EH (cell line): Measurements from ENCODE around the gene MBNL1.

Source experiments
- DNase-seq: peaks from one replicate; pipeline ENCODE4 v3.0.0-alpha.2; 2015; ENCODE audit warnings: low read depth

MBNL1 gene

GRCh38 chr3:152298393-152299248 lies 29.9 kb downstream of the MBNL1 start:
- DNase-seq: peak; percentile 96

DNA sequence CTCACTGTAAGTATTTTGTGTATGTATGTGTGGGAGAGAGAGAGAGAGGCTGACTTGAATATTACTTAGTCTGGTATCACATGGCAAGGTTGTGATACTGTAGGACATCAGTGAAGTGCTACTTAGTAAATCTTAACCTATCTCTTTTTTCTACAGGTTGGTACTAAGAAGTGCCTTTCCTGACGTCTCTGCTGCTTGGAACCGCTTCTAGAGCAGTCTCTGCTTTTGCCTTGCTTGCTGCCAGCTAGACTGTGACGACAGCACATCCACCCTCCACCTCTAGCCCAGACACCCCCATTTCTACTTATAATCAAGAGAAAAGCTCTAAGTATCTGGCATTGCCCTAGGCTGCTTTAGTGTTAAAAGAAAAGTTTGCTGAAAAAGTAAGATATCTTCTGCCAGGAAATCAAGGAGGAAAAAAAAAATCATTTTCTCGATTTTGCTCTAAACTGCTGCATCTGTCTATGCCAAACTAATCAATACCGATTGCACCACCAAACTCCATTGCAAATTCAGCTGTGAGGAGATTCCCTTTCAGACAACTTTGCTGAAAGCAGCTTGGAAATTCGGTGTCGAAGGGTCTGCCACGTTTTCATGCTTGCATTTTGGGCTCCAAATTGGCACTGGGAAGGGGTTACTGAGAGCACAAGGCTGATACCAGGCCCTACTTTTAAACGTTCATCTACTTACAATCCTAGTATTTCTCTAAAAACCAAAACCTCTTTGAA lies 30.7 kb downstream of the MBNL1 start:
- DNase-seq: no peak

- no peak for DNase-seq
Measured at GRCh38 chr3:152300029-152300731, 31.5 kb downstream of the MBNL1 start.

DNA sequence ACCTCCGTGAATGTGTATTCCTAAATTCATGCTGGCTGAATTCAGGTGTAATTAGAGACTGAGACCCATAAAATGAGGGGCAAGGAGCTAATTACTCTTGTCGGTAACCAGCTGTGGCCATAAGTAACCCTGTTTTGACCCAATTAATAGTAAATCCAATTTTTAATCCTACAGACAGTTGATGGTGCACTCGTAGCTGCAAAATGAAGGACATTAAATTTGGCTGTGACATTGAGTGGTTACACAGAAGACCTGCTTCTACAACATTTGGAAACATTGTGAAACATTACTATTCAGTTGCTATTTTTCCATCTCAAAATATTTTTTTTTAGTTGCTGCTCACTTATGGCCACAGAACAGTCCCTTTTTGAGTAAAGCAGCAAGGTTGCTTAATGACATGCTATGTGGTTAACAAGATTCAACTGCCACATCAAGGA lies 33.0 kb downstream of the MBNL1 start:
- no peak for DNase-seq

DNA sequence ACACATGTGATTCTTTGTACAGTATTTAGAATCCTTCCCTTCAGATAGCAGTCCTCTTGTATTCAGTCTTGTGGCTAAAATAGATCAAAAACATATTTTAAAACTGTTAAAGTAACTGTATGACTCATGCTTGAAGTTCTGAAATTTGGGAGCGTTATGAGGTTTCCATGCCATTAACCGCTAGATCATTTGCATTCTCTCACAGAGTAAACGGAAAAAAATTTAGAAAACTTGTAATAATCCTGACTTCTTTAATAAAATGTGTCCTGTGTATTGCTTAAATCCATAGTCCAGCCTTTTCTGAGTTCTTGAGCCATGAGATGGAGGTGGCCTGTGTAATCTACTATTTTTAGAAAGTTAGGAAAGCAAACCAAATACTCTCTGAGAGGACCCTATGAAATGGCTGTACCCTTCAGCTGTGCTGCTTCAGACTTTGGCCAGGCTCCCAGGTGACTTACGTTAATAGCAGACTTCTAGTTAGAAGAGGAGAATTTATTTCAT lies 33.8 kb downstream of the MBNL1 start:
- DNase-seq: peak; percentile 96

DNA sequence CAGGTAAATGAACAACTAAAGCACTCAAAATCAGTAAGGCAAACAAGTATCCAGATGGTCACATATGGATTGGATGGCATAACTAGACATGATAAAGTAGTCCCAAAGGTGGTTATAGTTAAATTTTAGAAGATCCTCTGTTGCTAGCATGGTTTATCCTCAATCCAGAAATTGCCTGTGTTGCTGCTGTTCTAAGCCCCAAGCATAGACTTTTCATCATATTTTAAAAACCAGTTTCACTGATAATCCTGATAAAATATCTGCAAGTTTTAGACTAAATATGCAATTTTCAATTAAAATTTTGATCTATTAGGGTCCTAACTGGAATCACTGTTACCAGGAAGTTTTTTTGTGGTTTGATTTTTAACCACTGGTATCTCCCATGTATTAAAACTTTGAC lies 35.4 kb downstream of the MBNL1 start:
- no peak for DNase-seq

GRCh38 chr3:152305075-152305474 lies 36.3 kb downstream of the MBNL1 start:
- no peak for DNase-seq

GRCh38 chr3:152307829-152308474 lies 39.2 kb downstream of the MBNL1 start:
- DNase-seq: peak; percentile 64

GRCh38 chr3:152308475-152308844 lies 39.7 kb downstream of the MBNL1 start:
- no peak for DNase-seq

DNA sequence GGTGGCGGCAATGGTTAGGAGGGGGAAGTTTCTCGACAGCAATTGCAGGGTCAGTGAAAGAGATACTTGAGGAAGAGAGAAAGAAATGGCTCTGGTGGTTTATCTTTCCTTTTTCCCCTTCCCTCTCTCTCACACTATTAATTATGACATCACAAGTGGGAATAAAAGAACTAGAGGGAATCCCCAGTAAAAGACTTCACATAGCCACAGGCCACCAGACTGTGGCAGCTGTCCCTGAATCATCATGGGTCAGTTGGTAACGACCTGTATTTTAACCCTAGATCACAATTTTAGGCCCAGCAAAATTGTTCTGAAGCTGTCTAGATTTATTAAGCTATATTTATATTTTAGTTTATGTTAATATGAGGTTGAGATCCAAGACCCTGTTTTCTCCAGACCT lies 40.3 kb downstream of the MBNL1 start:
- DNase-seq: peak; percentile 39

GRCh38 chr3:152309535-152310307 lies 41.0 kb downstream of the MBNL1 start:
- peak; percentile 73 for DNase-seq

- DNase-seq: no peak
Measured at GRCh38 chr3:152313430-152313829, 44.7 kb downstream of the MBNL1 start.

DNA sequence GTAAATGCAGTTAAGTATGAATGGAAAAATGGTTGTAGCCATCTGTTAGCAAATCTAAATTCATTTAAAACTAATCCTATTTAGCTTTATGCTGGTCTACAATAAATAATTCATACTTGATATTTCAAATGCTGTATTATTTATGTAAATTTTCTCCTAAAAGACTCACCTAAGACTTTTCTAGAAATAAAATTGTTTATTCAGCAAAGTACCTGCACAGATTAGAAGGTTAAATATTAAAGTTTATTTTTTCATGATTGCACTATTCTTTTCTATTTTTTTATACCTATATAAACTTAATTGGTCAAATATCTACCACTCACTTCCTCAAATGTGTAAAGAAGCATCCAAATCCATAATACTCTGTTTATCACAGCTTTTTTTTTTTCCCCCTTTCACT lies 45.2 kb downstream of the MBNL1 start:
- DNase-seq: no peak

DNA sequence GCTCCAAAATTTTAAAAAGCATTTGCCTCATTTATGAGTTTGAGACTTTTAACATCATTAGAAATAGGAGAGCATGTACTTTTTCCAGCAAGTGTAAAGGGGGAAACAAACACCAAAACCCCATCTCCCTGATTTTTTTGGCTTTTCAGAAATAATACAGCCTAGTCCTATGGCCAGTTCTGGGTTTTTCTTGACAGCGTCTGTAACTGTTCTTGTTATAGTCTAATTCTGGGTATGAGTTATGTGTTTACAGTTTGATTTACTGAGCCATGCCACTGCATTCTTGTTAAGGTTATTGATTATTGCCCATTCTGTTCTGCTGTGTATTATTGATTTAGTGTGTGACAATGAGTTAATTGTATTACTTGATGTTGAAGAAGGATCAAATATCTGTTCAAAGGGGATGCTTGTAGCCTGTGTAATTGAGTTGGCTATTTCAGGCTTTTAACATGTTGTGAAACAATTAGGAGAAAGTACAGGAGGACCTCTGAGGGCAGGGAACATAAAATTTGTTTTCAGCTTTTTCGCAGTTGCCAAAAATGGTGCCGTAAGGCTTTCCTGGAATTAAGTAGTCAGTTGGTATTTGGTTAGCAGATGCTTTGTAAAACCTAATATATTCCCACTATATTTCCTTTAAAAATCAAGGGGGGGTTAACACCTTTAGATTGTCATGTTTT lies 46.1 kb downstream of the MBNL1 start:
- no peak for DNase-seq

DNA sequence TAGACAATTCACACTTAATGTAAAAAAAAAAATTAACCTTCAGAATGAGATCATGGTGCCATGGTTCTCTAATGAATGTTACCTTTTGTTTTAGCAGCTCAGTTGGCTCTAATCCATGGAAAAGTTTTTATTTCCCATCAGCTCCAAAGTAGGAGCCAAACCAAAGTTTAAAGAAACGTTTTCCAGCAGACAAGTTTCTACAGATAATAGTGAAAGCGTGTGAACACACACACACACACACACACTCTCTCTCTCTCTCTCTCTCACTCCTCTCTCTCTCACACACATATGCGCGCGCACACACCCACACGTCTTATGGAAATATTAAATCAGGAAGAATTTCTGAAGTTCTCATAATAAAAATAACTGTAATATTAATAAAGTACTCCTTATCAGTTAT lies 46.9 kb downstream of the MBNL1 start:
- DNase-seq: no peak

DNA sequence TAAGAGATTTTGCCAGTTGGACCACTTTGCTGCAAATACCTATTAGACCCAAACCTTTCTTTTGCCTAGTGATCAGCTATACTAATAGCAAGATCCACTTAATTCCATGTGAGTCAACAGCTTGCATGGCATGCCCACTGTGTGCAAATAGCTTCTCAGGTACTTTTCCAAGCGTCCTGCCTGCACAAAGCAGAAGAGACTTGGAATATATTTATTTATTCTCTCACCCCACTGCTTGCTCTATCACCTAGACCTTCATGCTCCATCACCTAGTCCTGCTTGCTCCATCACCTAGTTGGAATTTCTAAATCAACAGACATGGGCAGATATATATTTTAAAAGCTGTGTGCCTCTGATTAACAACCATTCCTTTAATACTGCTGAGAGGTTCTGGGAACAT lies 47.6 kb downstream of the MBNL1 start:
- DNase-seq: no peak

DNA sequence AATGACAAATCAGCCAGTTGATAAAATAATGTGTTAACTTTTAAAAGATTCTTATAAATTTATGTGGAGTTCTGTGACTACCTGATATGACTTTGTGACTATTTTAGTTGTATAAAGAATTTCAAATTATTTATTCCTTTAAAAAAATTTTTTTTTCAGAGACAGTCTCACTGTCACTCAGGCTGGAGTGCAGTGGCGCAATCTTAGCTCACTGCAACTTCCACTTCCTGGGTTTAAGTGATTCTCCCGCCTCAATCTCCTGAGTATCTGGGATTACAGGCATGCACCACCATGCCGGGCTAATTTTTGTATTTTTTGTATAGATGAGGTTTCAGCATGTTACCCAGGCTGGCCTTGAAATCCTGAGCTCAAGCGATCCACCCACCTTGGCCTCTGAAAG lies 48.5 kb downstream of the MBNL1 start:
- DNase-seq: no peak

DNA sequence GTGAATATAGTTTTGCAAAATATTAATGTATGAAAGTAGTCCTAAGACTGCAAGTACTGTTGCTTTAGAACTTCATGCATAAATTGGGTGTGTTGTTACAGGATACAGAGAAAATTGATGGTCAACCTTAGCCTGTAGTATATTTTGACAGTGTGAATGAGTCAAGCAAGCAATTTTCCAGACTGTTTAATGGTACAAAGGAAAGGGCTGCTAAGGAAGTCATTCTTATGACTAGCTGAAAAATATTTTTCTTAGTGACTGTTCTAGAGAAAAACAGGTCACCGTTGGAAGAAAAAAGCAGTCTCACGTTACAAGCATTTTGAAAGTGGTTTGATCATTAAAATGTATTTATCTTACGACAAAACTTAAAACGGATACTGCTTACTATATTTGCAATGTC lies 49.2 kb downstream of the MBNL1 start:
- DNase-seq: peak; percentile 85

GRCh38 chr3:152318512-152318911 lies 49.8 kb downstream of the MBNL1 start:
- DNase-seq: no peak

GRCh38 chr3:152319256-152319655 lies 50.5 kb downstream of the MBNL1 start:
- no peak for DNase-seq
